ENCODE data around the gene GARNL3.

DNA sequence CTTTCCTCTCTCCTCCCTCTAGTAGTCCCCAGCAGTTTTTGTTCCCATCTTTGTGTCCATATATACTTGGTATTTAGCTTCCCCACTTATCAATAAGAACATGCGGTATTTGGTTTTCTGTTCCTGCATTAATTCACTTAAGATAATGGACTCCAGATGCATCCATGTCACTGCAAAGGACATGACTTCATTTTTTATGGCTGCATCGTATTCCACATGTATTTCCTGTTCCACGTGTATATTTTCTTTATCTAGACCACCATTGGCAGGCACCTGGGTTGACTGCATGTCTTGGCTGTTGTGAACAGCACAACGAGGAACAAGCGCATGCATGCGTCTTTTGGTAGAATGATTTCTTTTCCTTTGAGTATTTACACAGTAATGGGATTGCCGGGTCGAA lies 165.8 kb downstream of the GARNL3 start:
- TF ChIP-seq CTCF (IDR thresholded peaks at IDR 0.05) (no peak), POLR2A (IDR thresholded peaks at IDR 0.05) (no peak)
